SK-N-SH (cell line): Measurements from ENCODE around the gene MSX1. TPM values are rescaled to one million over a fixed set of nuclear protein-coding genes. Genes with fewer than 3 reads are reported as not detected.
A peak's percentile ranks its signal among the peaks of the same experiment; 100 is the strongest.

Experiments used
- CTCF ChIA-PET: fragments of 300-600, 350-600 bp; formaldehyde crosslinking; extraction: SDS; loops from one replicate; lab custom pipeline; 2021; lab: Yijun Ruan, JAX
- POLR2A ChIA-PET: fragments of 350-600 bp; sonication (Branson Sonifier 250); formaldehyde crosslinking; extraction: SDS; loops from one replicate; lab custom pipeline; 2020; ENCODE audit warnings: antibody characterized with exemption, inconsistent platforms; lab: Yijun Ruan, JAX
- DNase-seq: peaks from one replicate; pipeline ENCODE4 v3.0.0; 2012
- H2AFZ ChIP-seq: fragments of 200-600 bp; sonication (generic); 2 replicates; pipeline ENCODE4 v1.8.1; 2016; ENCODE audit warnings: antibody characterized with exemption, mild to moderate bottlenecking, low read depth
- H3F3A ChIP-seq: fragments of 200-600 bp; sonication (generic); replicated peaks from 2 replicates; pipeline ENCODE3; 2016; ENCODE audit warnings: antibody characterized with exemption, mild to moderate bottlenecking; ENCODE audit not compliant: insufficient read depth
- H3K27ac ChIP-seq, 2 experiments: fragments of 200-500 bp in 1 of 2; fragments of 200-600 bp in 1 of 2; sonication (Bioruptor generic) in 1 of 2; sonication (generic), shearing (Covaris generic) in 1 of 2; 2 replicates each; pipeline versions ENCODE4 v1.5.1 to v1.6.1; 2014 to 2016; ENCODE audit warnings: low read depth in 2 of 2, inconsistent platforms in 1 of 2, low read length in 1 of 2, mild to moderate bottlenecking in 1 of 2, mixed read lengths in 1 of 2
- H3K27me3 ChIP-seq: fragments of 200-600 bp; sonication (generic), shearing (Covaris generic); 2 replicates; pipeline ENCODE4 v1.6.1; 2016; ENCODE audit warnings: mixed run types; ENCODE audit not compliant: insufficient read depth
- H3K36me3 ChIP-seq, 2 experiments: fragments of 200-500 bp in 1 of 2; fragments of 200-600 bp in 1 of 2; sonication (Bioruptor generic) in 1 of 2; sonication (generic) in 1 of 2; replicated peaks in 1 of 2; 2 replicates each; pipeline versions ENCODE3 to v1.5.1; 2014 to 2016; ENCODE audit warnings: low read length in 1 of 2, mild to moderate bottlenecking in 1 of 2; ENCODE audit not compliant: insufficient read depth in 2 of 2, control insufficient read depth in 1 of 2
- H3K4me1 ChIP-seq, 2 experiments: fragments of 200-500 bp in 1 of 2; fragments of 200-600 bp in 1 of 2; sonication (Bioruptor generic) in 1 of 2; sonication (generic), shearing (Covaris generic) in 1 of 2; 2 replicates each; pipeline versions ENCODE4 v1.5.1 to v1.6.1; 2014 to 2016; ENCODE audit warnings: low read depth in 1 of 2, low read length in 1 of 2, mixed run types in 1 of 2; ENCODE audit not compliant: insufficient read depth in 2 of 2, control insufficient read depth in 1 of 2
- H3K4me2 ChIP-seq: fragments of 200-600 bp; sonication (generic), shearing (Covaris generic); 2 replicates; pipeline ENCODE4 v1.6.1; 2017; ENCODE audit warnings: mixed run types
- H3K4me3 ChIP-seq, 2 experiments: fragments of 200-500 bp in 1 of 2; fragments of 200-600 bp in 1 of 2; sonication (Bioruptor generic) in 1 of 2; sonication (generic), shearing (Covaris generic) in 1 of 2; 2 replicates each; pipeline versions ENCODE4 v1.5.1 to v1.8.1; 2014 to 2016; ENCODE audit warnings: low read depth in 2 of 2, inconsistent platforms in 1 of 2, low read length in 1 of 2, mild to moderate bottlenecking in 1 of 2, mixed read lengths in 1 of 2, moderate library complexity in 1 of 2
- H3K79me2 ChIP-seq: fragments of 200-600 bp; sonication (generic); 2 replicates; pipeline ENCODE4 v1.8.1; 2017; ENCODE audit warnings: mild to moderate bottlenecking; ENCODE audit not compliant: insufficient read depth
- H3K9ac ChIP-seq: fragments of 200-600 bp; sonication (generic); 2 replicates; pipeline ENCODE4 v1.6.1; 2017; ENCODE audit warnings: mixed run types
- H3K9me2 ChIP-seq: fragments of 200-600 bp; sonication (generic); 2 replicates; pipeline ENCODE4 v1.6.1; 2017; ENCODE audit warnings: mixed run types
- H3K9me3 ChIP-seq: fragments of 200-600 bp; sonication (generic); 2 replicates; pipeline ENCODE4 v1.6.1; 2017; ENCODE audit warnings: mixed run types, mild to moderate bottlenecking, moderate library complexity
- H4K20me1 ChIP-seq: fragments of 200-600 bp; sonication (generic); 2 replicates; pipeline ENCODE4 v1.6.1; 2017; ENCODE audit warnings: mild to moderate bottlenecking, mixed run types; ENCODE audit not compliant: insufficient read depth
- ELF1 ChIP-seq: IDR thresholded peaks from 2 replicates; pipeline ENCODE4 v1.4.0; 2012
- FOXM1 ChIP-seq: IDR thresholded peaks from 2 replicates; pipeline ENCODE4 v1.4.0; 2012; ENCODE audit warnings: low read depth, mild to moderate bottlenecking
- GABPA ChIP-seq: IDR thresholded peaks from 2 replicates; pipeline ENCODE4 v1.4.0; 2012; ENCODE audit warnings: low read depth, mild to moderate bottlenecking
- GATA2 ChIP-seq: sonication (generic); formaldehyde crosslinking; IDR thresholded peaks from 2 replicates; pipeline ENCODE4 v1.5.0; 2020; ENCODE audit warnings: mild to moderate bottlenecking, missing genetic modification reagents
- IRF3 ChIP-seq: fragments of 150-350 bp; IDR thresholded peaks from 2 replicates; pipeline ENCODE4 v1.6.1; 2016; ENCODE audit warnings: mild to moderate bottlenecking, low read depth, low read length
- MEF2A ChIP-seq: IDR thresholded peaks from 2 replicates; pipeline ENCODE4 v1.4.0; 2012; ENCODE audit warnings: low read depth, borderline replicate concordance
- RCOR1 ChIP-seq: fragments of 150-350 bp; IDR thresholded peaks from 2 replicates; pipeline ENCODE4 v1.6.1; 2017; ENCODE audit warnings: antibody characterized with exemption, low read length
- USF2 ChIP-seq: fragments of 150-350 bp; IDR thresholded peaks from 2 replicates; pipeline ENCODE4 v1.6.1; 2017; ENCODE audit warnings: antibody characterized with exemption, low read length, low read depth, borderline replicate concordance
- WGBS: methylation state at CpG from one replicate; pipeline ENCODE4 v1.1.6; 2017; ENCODE audit warnings: low lambda C conversion rate; 5-methylcytosine and 5-hydroxymethylcytosine counted together
- polyA plus RNA-seq, 3 experiments: library from polyadenylated mRNA; depleted of rRNA; stranded (reverse); fragments of >200 nt; gene quantifications; 2 replicates each; pipeline ENCODE4 v1.2.3, GENCODE V29; 2012
- TF ChIP-seq, protein P1 (sequence below): IDR thresholded peaks from 2 replicates; pipeline ENCODE4 v1.4.0; 2012; ENCODE audit warnings: low read depth, borderline replicate concordance

MSX1 gene
- polyA plus RNA-seq, 1 of the 3 experiments (the other 2 are of a cell fraction): 2.1 TPM

DNA sequence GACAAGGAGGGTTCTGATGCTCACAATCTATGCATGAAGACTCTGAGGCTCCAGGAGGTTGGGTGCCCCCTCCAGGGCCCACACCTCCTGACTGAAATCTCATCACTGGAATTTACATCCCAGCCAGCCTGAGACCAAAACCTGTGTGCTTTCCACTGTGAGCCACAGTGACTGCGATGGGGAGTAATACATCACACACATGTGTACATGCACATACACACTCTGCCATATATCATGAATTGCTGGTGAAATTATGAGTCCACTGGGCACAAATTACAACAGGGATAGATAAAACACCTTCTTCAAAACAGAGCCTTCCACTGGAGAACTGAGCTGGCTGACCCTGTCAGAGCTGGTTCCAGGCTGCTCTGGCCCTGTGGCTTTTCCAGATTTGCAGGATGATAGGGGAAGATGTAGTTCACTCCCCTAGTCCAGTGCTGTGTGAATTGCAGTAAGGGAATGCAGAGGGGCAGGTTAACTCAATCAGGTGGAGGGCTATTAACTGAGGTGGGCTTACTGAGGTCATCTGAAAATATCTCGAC lies 35.8 kb upstream of the MSX1 start:
- WGBS: 33% methylated on average over 2 of the region's 2 CpGs
- Histone ChIP-seq H4K20me1 (no peaks in the 10 kb centered on the region), H3K36me3 (no peaks in the 10 kb centered on the region), H3K4me2 (no peak overlapping the region), H3K27me3 (no peaks in the 10 kb centered on the region), H3K79me2 (no peaks in the 10 kb centered on the region), H3K4me3 (no peak overlapping the region), H3F3A (no peaks in the 10 kb centered on the region), H3K9me3 (no peaks in the 10 kb centered on the region), H3K4me1 (no peaks in the 10 kb centered on the region), H3K9me2 (no peaks in the 10 kb centered on the region), H3K27ac (no peak overlapping the region), H2AFZ (no peak overlapping the region), H3K9ac (no peak overlapping the region)
- CTCF ChIA-PET: no interaction called here
- DNase-seq: no peak
- TF ChIP-seq GATA2 (CRISPR knock-in tag) (peak; percentile 38; the same call in 1 of the 2 replicates), RCOR1 (no peak)
- POLR2A ChIA-PET: no interaction called here

GRCh38 chr4:4824232-4824631 lies 35.2 kb upstream of the MSX1 start:
- H3K9me2 ChIP-seq: no peaks in the 10 kb centered on the region
- H3K4me2 ChIP-seq: no peak overlapping the region
- no peaks in the 10 kb centered on the region for H3K4me1 ChIP-seq
- TF ChIP-seq, protein P1, sequence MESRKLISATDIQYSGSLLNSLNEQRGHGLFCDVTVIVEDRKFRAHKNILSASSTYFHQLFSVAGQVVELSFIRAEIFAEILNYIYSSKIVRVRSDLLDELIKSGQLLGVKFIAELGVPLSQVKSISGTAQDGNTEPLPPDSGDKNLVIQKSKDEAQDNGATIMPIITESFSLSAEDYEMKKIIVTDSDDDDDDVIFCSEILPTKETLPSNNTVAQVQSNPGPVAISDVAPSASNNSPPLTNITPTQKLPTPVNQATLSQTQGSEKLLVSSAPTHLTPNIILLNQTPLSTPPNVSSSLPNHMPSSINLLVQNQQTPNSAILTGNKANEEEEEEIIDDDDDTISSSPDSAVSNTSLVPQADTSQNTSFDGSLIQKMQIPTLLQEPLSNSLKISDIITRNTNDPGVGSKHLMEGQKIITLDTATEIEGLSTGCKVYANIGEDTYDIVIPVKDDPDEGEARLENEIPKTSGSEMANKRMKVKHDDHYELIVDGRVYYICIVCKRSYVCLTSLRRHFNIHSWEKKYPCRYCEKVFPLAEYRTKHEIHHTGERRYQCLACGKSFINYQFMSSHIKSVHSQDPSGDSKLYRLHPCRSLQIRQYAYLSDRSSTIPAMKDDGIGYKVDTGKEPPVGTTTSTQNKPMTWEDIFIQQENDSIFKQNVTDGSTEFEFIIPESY: no peak
- TF ChIP-seq USF2 (no peak), GABPA (no peak), ELF1 (no peak), FOXM1 (no peak), IRF3 (no peak), MEF2A (no peak)
- no peaks in the 10 kb centered on the region for H3F3A ChIP-seq
- no peak for DNase-seq
- no peak overlapping the region for H3K9ac ChIP-seq
- 12% methylated on average over 3 of the region's 3 CpGs for WGBS
- no peaks in the 10 kb centered on the region for H4K20me1 ChIP-seq
- POLR2A ChIA-PET: no interaction called here
- no peak overlapping the region for H2AFZ ChIP-seq
- H3K27me3 ChIP-seq: no peaks in the 10 kb centered on the region; the same call in 1 of the 2 replicates
- H3K27ac ChIP-seq: no peak overlapping the region
- CTCF ChIA-PET: no interaction called here
- no peak overlapping the region for H3K4me3 ChIP-seq
- H3K9me3 ChIP-seq: no peaks in the 10 kb centered on the region
- no peaks in the 10 kb centered on the region for H3K79me2 ChIP-seq
- H3K36me3 ChIP-seq: no peaks in the 10 kb centered on the region
